NCI-H226 (cell line): ENCODE measurements around the gene ANKRD29.
A peak's percentile ranks its signal among the peaks of the same experiment; 100 is the strongest.

Source experiments
- DNase-seq: peaks from one replicate; pipeline ENCODE4 v3.0.0-alpha.2; 2015

ANKRD29 gene

DNA sequence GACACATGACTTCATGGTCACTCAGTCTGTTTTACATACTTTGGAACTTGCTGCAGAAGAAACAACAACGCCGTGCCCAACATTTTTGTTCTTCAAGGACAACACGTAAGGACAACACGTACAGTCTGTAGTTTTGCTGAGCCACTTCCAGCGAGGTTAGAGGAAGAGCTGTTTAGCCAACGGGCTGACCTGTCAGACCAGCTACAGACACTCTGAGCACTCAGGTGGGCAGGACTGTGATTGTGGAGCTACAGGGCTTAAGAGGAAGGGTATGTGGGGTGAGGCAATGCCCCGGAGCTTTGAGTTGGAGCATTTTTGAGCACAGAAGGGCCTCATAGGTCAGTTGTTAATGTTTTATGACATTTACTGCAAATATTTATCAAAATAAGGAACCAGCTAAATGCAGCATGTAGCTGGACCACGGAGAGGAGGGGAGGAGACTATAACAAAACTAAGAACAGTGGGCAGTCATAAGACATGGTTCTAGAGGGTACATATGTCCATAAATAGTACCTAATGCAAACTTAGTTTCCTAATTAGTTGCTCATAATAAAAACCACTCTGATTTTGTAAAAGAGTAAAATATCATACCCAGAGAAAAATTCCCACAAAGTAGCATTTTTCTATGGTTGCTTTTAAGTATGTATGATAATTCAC, 50.1 kb downstream of the ANKRD29 start:
- no peak for DNase-seq

DNA sequence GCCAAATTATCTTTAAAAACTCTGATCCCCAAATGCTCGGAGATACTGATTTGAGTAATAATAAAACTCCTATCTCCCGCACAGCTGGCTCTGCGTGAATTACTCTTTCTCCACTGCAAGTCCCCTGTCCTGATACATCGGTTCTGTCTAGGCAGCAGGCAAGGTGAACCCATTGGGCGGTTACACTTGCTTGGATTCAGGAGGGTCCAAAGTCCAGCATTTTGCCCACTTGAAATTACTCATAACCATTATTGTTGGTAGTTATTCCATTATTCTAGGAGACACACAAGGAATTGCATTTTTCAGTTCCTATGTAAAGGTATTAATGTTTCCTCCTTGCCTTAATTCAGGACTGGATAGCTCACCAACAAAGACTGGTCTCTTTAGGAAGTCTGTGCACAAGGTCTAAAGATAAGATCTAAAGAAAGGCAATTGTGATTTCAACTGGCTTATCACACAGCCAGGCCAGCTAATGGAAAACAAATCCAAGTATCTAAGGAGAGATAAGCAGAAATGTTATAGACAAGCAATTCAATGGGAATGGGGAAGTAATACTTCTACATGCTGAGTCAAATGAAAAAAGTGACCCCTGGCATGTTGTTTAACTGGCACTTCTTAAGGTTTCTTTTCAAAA, 53.2 kb downstream of the ANKRD29 start:
- DNase-seq: peak; percentile 40

DNA sequence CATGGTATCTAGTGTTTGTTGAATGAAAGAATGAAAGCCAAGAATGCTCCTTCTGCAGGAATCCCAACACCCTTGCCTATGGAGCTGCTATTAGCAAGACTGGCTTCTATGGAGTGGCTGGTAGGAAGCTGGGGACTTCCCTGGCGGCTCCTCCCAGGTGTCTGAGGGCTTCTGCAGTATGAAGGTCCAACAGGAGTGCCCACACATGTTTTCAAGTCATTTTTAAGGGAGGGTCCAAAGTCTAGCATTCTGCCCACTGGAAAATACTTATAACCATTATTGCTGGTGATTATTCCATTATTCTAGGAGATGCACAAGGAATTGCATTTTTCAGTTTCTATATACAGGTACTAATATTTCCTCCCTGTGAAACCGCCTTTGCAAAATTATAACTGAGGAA, 54.5 kb downstream of the ANKRD29 start:
- DNase-seq: no peak

DNA sequence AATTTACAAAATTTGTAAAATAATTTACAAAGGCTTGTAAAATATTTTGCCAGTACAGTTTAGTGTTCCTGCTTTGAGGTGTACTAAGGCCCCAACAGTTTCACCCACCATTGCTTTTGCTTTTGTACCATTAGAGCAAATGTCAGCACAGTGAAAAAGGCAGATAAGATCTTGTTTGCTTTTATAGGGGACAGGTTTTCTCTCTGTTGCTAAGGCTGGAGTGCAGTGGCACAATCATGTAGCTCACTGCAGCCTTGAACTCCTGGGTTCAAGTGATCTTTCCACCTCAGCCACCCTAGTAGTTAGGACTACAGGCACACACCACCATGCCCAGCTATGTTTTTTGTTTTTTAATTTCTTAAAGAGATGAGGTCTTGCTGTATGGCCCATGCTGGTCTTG, 56.8 kb downstream of the ANKRD29 start:
- no peak for DNase-seq

DNA sequence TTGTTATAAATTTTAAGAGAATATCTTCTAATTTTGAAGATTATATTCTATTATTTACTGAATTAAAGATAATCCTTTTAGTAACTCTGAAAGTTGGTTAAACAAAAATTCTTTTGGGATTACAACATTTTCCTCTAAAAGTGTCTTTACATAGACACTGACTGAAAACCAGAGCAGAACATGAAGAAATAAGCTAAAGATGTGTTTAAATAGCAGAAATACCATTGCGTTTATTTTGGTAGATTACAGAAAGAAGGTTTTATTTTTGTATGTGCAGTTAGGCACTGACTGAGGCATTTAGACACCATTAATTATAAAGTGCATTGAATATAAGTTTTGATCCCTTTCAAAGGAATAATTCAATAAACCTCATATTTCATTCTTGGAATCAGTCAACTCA, 62.9 kb downstream of the ANKRD29 start:
- DNase-seq: no peak

DNA sequence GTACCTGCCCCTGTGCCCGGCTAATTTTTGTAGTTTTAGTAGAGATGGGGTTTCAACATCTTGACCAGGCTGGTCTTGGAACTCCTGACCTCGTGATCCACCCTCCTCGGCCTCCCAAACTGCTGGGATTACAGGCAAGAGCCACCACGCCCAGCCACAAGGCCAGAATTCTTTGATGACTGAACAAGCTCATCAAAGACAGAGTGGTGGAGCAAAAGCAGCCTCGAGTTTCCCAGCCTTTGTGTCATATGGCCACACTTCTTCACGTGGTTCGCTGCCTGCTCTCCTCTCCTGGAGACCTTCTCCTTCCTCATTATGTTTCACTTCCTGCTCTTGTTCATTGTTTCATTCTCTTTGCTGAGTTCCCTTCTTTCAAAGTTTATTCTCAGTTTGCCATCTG, 66.5 kb downstream of the ANKRD29 start:
- no peak for DNase-seq

DNA sequence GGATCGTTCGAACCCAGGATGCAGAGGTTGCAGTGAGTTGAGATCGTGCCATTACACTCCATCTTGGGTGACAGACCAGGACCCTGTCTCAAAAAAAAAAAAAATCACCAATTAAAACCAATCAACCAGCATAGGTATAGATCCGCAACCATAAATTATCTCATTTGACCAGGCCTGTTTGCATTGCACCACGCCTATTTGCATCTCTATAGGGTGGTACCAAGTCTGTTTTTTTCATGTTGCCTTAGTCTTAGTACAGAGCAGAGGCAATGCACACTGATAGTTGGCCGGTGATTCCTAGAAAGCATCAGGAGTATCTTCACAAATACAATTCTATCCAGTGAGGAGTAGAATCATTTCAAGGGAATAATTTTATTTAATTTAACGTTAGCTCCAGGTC, 67.1 kb downstream of the ANKRD29 start:
- DNase-seq: no peak

DNA sequence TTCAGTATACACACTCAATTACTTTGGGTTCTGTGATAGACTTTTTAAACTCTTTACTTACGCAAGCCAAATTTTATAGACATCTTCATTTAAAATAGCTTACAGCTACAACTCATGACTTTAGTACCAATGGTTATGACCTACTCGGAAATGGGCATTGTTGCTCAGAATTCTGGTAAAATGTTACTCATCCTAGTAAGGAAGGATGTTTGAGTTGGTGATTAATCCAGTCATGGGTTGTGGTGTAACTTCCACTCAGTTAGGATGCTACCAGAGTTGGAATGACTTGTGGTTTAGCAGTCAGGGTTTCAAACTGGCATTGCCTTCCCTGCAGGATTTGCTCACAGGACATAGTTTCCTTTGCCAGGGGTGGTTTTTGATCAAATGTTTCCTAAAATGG, 69.0 kb downstream of the ANKRD29 start:
- DNase-seq: peak; percentile 78

DNA sequence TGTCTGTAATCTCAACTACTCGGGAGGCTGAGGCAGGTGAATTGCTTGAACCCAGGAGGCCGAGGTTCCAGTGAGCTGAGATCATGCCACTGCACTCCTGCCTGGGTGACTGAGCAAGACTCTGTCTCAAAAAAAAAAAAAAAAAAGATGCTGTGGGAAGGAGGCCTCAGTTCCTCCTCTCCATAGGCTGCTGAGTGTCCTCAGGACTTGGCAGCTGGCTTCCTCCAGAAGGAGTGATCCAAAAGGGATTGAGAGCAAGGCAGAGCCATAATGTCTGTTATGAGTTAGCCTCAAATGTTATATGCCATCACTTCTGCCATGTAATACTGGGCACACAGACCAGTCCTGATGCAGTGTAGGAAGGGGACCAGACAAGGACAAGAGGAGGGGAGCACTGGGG, 69.8 kb downstream of the ANKRD29 start:
- DNase-seq: no peak

DNA sequence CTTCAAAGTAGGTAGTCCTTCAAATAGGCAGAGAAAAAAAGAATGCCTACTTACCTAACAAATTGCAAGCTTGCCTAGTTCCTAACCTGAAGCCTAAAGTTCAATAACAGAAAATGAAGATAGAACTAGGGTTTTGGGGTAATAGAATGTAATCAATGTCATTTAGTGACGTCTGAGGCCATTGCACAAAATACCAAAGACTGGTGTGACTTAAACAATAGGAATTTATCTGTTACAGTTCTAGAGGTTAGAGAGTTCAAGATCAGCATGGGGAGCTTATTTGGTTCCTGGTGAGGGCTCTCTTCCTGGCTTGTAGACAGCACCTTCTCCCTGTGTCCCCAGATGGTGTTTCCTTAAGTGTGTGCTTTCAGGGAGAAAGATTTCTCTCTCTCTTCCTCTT, 71.7 kb downstream of the ANKRD29 start:
- no peak for DNase-seq

DNA sequence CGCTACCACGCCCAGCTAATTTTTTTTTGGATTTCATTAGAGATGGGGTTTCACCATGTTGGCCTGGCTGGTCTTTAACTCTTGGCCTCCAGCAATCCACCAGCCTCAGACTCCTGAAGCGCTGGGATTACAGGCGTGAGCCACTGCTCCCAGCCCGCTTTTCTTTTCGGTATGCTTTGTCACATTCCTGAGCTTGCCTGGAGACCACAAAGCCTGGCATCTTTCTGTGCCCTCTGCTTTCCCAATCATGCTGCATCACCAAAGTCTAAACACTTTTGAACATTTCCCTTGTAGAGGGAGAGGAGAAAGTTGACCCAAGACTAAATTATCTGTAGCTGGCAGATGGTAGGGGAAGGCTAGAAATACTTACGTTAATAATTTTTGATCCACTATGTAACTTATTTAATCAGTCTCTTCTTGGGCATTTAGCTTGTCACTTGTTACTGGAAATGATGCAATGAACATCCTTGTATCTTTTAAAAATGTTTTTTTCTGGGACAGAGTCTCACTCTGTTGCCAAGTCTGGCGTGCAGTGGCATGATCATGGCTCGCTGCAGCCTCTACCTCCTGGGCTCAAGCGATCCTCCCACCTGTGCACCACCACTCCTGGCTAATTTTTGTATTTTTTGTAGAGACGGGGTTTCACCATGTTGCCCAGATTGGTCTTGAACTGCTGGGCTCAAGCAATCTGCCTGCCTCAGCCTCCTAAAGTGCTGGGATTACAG, 73.7 kb downstream of the ANKRD29 start:
- no peak for DNase-seq

DNA sequence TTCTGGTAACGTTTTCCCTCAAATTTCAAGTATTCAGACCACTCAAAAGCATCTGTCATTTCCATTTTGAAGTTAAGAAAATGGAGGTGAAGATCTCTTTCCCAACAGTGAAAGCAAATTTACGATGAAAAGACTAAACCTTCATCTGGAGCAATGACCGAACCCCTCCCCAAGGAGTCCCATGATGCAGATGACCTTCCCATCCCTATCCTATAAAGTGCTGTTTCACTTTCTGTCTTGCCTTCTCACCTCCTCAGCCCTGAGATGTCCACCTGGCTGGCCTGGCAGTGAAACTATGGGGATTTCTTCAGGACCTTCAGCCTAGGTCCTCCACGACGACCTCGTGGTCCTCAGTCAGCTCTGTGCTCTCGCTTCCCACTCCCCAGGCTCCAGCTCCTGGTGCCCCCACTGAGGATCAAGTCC, 75.5 kb downstream of the ANKRD29 start:
- DNase-seq: no peak

DNA sequence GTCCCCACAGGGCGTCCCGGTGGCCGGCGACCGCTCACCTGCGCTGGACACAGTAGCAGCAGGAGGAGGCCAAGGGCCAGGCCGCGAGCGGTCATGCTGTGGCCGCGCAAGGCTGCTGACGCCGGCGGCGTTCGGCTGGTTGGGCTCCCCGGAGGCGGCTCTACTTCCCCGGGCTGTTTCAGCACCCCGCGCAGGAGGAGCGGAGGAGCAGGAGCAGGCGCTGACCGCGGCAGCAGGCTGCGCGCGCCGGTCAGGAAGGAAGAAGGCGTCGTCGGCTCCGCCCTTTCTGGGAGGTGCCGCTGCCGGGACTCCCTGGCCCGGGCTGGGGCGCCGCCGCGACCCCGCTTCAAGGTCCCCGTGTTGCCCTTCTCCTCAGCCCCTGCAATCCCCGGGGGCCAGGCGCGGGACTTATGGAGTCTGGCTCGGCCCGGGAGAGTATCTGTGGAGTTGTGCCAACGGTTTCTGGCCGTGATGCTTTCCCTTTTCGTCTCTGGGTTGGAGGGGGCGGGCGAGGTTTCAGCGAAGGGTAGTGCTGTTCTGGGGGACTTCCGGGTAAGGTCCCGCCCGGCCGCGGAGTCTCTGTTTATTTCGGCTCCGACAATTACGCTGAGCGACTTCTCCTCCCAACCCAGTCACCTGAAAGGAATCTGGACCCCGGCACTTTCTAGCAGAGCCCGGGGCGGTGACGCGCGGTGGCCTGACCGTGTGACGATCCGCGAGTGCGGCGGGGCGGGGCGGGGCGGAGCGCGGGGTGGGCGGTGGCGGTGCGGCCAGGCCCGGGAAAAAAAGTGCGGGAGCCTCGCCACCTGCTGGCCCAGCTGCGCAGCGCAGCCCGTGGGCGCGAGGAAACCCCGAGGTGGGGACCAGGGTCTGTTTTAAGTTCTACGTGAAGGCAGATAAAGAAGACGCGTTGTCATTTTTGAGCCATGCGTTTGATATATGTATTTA, 76.2 kb downstream of the ANKRD29 start, which contains the start of gene NPC1:
TSS of gene NPC1 (minus strand) at position 258 of the 948 bp plus-strand sequence. CDS start at position 95, 163 bp downstream.
- peak; percentile 95 for DNase-seq

DNA sequence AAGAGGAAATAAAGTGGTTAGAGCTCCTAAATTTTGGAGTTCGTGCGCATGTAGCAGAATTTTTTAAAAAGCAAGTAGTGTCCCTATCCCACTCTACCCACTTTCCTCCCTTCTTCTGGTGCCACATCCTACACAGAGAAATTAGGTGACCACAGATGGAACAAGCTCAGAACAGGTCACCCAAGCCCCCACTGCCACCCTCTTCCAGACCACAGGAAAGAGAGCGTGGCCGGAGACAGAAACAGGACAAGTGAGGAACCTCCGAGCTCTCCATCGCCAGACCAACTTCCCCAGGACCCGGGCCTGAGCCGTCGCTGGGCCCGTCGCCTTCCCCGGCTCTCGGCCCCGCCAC, 76.8 kb downstream of the ANKRD29 start:
- DNase-seq: no peak

DNA sequence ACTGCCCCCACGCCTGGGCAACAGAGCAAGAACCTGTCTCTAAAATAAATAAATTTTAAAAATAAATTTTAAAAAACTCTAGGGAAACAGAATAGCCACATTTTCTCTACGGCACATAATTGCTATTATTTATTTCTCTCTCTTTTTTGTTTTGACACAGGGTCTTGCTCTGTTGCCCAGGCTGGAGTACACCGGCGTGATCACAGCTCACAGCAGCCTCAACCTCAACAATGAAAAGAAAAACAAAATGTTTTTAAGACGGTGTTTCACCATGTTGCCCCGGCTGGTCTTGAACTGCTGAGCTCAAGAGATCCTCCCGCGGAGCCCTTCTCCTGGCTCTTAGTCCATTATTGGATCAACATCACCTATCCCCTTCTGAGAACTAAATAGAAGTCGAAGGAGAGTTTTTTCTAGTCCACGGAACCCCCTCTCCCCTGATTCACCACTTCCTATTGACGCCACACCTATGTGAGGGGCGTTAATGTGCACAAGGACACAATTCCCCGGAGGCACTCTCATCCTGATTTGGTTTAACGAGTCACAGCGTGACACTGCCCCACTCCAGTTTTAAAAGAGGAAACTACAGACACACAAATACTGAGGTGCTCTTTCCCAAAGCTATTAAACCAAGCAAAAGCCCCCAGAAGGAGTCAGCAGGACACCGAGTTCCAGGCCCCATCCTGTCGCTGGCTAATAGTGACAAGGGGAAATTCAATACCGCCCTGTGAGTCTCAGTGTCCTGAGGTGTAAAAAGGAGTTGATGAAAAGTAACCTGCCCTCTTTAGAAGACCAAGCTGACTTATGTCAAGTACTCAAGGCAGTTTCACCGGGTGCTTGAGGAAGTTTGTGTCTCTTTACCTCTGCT, 77.5 kb downstream of the ANKRD29 start:
- no peak for DNase-seq

DNA sequence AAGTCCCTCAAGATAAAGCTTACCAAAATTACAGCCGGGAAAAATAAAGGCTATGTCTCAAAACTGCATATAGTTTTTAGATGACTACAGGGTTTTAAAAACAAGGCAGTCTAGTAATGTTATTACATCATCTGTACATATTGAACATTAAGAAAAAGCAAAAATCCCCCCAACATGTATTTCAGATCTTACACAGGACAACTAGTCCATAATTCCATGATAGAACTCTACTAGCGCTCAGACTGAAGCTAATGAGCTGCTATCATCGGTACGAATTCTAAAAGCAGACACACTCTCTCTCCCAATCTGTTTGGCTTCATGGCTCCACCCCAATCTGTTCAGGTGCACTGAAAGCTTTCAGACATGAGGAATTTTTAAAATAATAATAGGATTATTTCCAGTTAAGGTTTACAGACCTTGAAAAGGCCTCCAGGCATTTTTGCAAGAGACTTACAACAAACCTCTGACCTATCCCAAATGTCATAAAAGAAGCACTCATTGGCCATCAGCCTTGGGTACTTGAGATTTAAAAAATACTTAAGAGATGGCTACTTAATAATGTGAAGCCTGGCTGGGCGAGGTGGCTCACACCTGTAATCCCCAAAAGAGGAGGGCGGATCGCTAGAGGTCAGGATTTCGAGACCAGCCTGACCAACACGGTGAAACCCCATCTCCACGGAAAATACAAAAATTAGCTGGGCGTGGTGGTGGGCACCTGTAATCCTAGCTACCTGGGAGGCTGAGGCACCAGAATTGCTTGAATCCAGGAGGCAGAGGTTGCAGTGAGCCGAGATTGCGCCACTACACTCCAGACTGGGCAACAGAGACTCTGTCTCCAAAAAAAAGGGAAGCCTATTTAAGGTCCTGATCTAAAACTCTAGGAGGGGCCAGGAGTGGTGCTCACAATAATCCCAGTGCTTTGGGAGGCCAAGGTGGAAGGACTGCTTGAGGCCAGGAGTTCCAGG, 78.4 kb downstream of the ANKRD29 start:
- no peak for DNase-seq

DNA sequence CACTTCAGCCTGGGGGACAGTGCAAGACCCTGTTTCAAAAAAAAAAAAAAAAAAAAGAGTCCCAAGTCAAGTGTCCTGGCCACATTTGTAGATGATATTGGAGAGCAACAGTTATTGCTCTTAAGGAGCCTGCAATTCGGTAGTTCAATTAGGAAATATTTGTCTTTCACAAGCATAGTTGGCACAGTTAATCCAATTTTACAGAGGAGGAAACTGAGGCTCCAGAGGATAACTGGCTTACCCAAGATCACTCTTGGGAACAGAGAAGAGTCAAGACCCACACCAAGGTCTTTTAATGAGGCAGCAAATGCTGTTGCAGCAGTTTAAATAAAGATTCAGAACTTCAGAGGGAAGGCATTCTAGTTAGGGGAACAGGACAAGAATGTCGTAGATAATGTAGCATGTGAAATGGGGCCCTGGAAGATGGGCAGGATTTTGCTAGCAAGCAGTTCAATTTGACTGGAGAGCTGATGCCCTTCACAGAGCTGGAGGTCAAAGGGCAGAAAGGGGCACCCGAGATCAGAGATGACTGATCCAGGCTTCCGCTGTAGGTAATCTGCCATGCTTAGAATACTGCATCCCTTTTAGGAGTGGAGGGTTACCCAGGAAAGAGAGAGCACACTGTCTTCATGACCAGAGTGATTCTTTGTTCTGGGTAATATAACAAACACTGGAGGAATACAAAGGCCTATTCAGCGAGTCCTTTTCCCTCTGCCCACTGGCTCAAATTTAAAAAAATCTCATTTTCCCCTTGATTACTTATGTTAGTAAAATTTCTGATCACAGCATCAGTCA, 79.4 kb downstream of the ANKRD29 start:
- DNase-seq: no peak

DNA sequence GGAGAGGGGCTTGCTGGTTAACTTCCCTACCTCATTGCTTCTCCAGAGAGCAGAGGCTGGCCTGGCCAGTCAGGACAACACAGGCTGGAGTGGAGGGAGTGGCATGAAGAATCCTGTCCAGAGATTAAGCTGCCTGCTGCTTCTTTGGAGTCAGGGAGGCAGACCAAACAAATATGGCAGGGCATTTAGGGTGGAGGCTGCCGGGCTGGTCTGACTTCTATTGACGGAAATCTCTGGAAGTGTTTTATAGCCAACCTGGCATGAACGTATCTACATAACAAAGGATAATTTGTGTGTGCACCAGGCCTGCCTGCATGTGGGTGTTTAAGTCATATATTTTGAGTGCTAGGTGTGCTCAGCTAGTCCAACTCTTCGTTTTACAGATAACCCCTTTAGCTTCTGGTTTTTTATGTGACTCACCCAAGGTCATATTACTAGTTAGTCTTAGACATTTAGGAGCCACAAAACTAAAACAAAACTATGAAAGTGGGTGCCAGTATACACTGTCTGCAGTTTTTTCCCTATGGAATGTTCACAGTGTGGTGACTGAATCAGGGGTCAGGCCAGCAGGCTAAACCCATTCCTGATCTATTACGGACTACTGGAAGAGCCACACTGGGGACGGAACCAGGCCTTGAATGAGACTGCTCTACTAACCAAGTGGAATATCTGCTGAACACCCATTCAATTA, 81.9 kb downstream of the ANKRD29 start:
- peak; percentile 28 for DNase-seq

DNA sequence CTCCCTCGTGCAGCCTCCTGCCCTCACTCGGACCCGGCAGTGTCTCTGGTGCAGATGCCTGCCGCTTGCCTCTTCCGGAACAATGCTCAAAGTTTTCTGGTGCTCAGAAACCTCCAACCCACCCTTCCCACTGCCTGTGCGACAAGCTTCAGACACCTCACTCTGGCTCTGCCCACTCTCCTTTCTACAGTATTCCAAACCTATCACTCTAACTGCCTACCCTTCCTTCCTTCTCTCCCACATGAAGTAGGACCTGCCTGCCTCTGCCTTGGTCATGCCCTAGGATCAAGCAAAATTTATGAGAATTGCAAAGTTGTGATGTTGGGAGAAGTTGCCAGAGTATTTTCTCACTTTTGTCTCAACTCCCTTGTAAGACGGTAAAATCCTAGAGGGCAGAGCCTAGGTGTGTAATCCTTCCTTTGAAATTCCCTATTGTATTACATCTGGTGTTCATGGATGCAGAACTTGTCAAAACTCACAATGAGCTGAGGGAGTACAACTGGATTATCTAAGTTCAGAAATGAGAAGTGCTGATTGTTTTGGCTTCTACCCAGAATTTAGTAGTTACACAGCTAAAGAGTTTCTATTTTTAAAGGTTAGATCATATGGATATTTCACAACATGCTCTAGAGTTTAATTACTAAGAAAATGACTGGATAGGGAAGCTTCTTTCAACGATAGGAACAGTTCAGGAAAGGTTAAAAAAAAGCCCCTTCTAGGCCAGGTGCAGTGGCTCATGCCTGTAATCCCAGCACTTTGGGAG, 83.6 kb downstream of the ANKRD29 start:
- no peak for DNase-seq
